H9 (cell line): ENCODE results near the gene DPP6. TPM values are rescaled to one million over a fixed set of nuclear protein-coding genes. Genes with fewer than 3 reads are reported as not detected.

Experiments used
- DNase-seq: peaks from one replicate; pipeline ENCODE4 v3.0.0-alpha.2; 2017
- H2AFZ ChIP-seq: one replicate; pipeline ENCODE4 v1.6.1; 2013; ENCODE audit warnings: mild to moderate bottlenecking, low read length, control low read depth, moderate library complexity
- H2AK5ac ChIP-seq: 2 replicates; pipeline ENCODE4 v1.6.1; 2013; ENCODE audit warnings: low read length, control low read depth, mixed read lengths; ENCODE audit not compliant: insufficient read length
- H2BK120ac ChIP-seq: one replicate; pipeline ENCODE4 v1.6.1; 2013; ENCODE audit warnings: low read depth, mild to moderate bottlenecking, low read length, control low read depth, inconsistent platforms; ENCODE audit not compliant: poor library complexity, severe bottlenecking
- H2BK12ac ChIP-seq: 2 replicates; pipeline ENCODE4 v1.6.1; 2013; ENCODE audit warnings: low read length, control low read depth, mixed read lengths, low read depth; ENCODE audit not compliant: insufficient read length
- H2BK15ac ChIP-seq: 2 replicates; pipeline ENCODE4 v1.6.1; 2013; ENCODE audit warnings: low read depth, low read length, control low read depth
- H2BK20ac ChIP-seq: one replicate; pipeline ENCODE4 v1.6.1; 2013; ENCODE audit warnings: low read depth, mild to moderate bottlenecking, low read length, control low read depth, inconsistent platforms; ENCODE audit not compliant: poor library complexity, severe bottlenecking
- H2BK5ac ChIP-seq: 2 replicates; pipeline ENCODE4 v1.6.1; 2013; ENCODE audit warnings: low read length, control low read depth, mixed read lengths; ENCODE audit not compliant: insufficient read length
- H3K14ac ChIP-seq: 2 replicates; pipeline ENCODE4 v1.6.1; 2013; ENCODE audit warnings: low read length, control low read depth; ENCODE audit not compliant: insufficient read depth
- H3K18ac ChIP-seq: 2 replicates; pipeline ENCODE4 v1.6.1; 2013; ENCODE audit warnings: low read depth, mild to moderate bottlenecking, mixed read lengths, low read length, control low read depth; ENCODE audit not compliant: insufficient read length
- H3K23ac ChIP-seq: 2 replicates; pipeline ENCODE4 v1.6.1; 2013; ENCODE audit warnings: low read length, control low read depth, mixed read lengths, low read depth; ENCODE audit not compliant: insufficient read length
- H3K23me2 ChIP-seq: 2 replicates; pipeline ENCODE4 v1.6.1; 2013; ENCODE audit warnings: low read depth, mild to moderate bottlenecking, mixed read lengths, low read length, control low read depth; ENCODE audit not compliant: insufficient read length, poor library complexity, severe bottlenecking
- H3K27ac ChIP-seq: 2 replicates; pipeline ENCODE4 v1.5.1; 2013; ENCODE audit warnings: low read length, control low read depth, mixed read lengths, low read depth; ENCODE audit not compliant: insufficient read length
- H3K27me3 ChIP-seq: 2 replicates; pipeline ENCODE4 v1.6.1; 2013; ENCODE audit warnings: low read length, control low read depth, inconsistent platforms; ENCODE audit not compliant: insufficient read depth
- H3K4ac ChIP-seq: 2 replicates; pipeline ENCODE4 v1.6.1; 2013; ENCODE audit warnings: low read depth, mild to moderate bottlenecking, control low read depth, inconsistent platforms, low read length, moderate library complexity
- H3K4me1 ChIP-seq: 2 replicates; pipeline ENCODE4 v1.6.1; 2013; ENCODE audit warnings: low read length, control low read depth, inconsistent platforms; ENCODE audit not compliant: insufficient read depth
- H3K4me2 ChIP-seq: 2 replicates; pipeline ENCODE4 v1.6.1; 2013; ENCODE audit warnings: low read length, control low read depth, mixed read lengths; ENCODE audit not compliant: insufficient read length, insufficient read depth
- H3K56ac ChIP-seq: 2 replicates; pipeline ENCODE4 v1.6.1; 2013; ENCODE audit warnings: low read depth, mild to moderate bottlenecking, mixed read lengths, low read length, control low read depth; ENCODE audit not compliant: insufficient read length
- H3K79me1 ChIP-seq: 2 replicates; pipeline ENCODE4 v1.6.1; 2013; ENCODE audit warnings: low read depth, mild to moderate bottlenecking, moderate library complexity, low read length, control low read depth, inconsistent platforms; ENCODE audit not compliant: insufficient read depth, poor library complexity, severe bottlenecking
- H3K79me2 ChIP-seq: 2 replicates; pipeline ENCODE4 v1.6.1; 2013; ENCODE audit warnings: low read length, control low read depth, inconsistent platforms; ENCODE audit not compliant: insufficient read depth
- H3K9ac ChIP-seq: 2 replicates; pipeline ENCODE4 v1.6.1; 2013; ENCODE audit warnings: low read length, control low read depth, mixed read lengths; ENCODE audit not compliant: insufficient read length; ENCODE audit errors: extremely low read depth
- H3K9me3 ChIP-seq: one replicate; pipeline ENCODE4 v1.6.1; 2013; ENCODE audit warnings: low read depth, low read length, inconsistent platforms; ENCODE audit not compliant: control insufficient read depth
- H3T11ph ChIP-seq: one replicate; pipeline ENCODE4 v1.6.1; 2013; ENCODE audit warnings: mild to moderate bottlenecking, low read length, control low read depth, inconsistent platforms
- H4K20me1 ChIP-seq: one replicate; pipeline ENCODE4 v1.6.1; 2013; ENCODE audit not compliant: control insufficient read depth, insufficient read length, insufficient read depth
- H4K5ac ChIP-seq: 2 replicates; pipeline ENCODE4 v1.6.1; 2013; ENCODE audit warnings: low read depth, mild to moderate bottlenecking, mixed read lengths, low read length, control low read depth; ENCODE audit not compliant: insufficient read length
- H4K8ac ChIP-seq: replicated peaks from 2 replicates; pipeline ENCODE4 v1.6.1; 2013; ENCODE audit warnings: low read length, control low read depth, mixed read lengths, low read depth; ENCODE audit not compliant: insufficient read length
- H4K91ac ChIP-seq: 2 replicates; pipeline ENCODE4 v1.6.1; 2013; ENCODE audit warnings: low read depth, mild to moderate bottlenecking, moderate library complexity, mixed read lengths, low read length, control low read depth; ENCODE audit not compliant: insufficient read length
- H3K27ac Mint-ChIP-seq, 3 experiments: 2 replicates in 2 of 3; 3 replicates in 1 of 3; pipeline ENCODE4 v1.8.0; 2020 to 2021; ENCODE audit warnings: mixed read lengths in 3 of 3, mild to moderate bottlenecking in 1 of 3, moderate library complexity in 1 of 3
- H3K27me3 Mint-ChIP-seq: 2 replicates; pipeline ENCODE4 v1.8.0; 2021; ENCODE audit warnings: low read depth, mild to moderate bottlenecking, moderate library complexity, mixed read lengths
- H3K36me3 Mint-ChIP-seq, 3 experiments: 2 replicates in 2 of 3; 3 replicates in 1 of 3; pipeline ENCODE4 v1.8.0; 2020 to 2021; ENCODE audit warnings: low read depth in 3 of 3, mixed read lengths in 3 of 3; ENCODE audit not compliant: insufficient read depth in 1 of 3
- H3K4me1 Mint-ChIP-seq, 2 experiments: 2 replicates each; pipeline ENCODE4 v1.8.0; 2020; ENCODE audit warnings: mixed read lengths in 2 of 2
- H3K4me3 Mint-ChIP-seq, 2 experiments: 2 replicates in 1 of 2; 3 replicates in 1 of 2; pipeline ENCODE4 v1.8.0; 2020 to 2021; ENCODE audit warnings: mild to moderate bottlenecking in 2 of 2, mixed read lengths in 2 of 2, moderate library complexity in 1 of 2
- H3K9me3 Mint-ChIP-seq, 2 experiments: 2 replicates in 1 of 2; 3 replicates in 1 of 2; pipeline ENCODE4 v1.8.0; 2020; ENCODE audit warnings: mild to moderate bottlenecking in 2 of 2, mixed read lengths in 2 of 2, moderate library complexity in 1 of 2
- CTCF ChIP-seq: fragments of 200-600 bp; sonication (generic); conservative IDR thresholded peaks from 3 replicates; pipeline ENCODE4 v1.8.0; 2021; ENCODE audit warnings: antibody characterized with exemption, mild to moderate bottlenecking
- WGBS: extraction: QIAGEN DNeasy Blood & Tissue Kit; methylation state at CpG from one replicate; pipeline ENCODE4 v1.1.7; 2013; ENCODE audit warnings: missing lambda C conversion rate, low lambda C conversion rate, mixed read lengths; ENCODE audit not compliant: insufficient read length; ENCODE audit errors: extremely low coverage; 5-methylcytosine and 5-hydroxymethylcytosine counted together
- total RNA-seq: library from RNA; stranded (reverse); gene quantifications from 2 replicates; pipeline ENCODE4 v1.2.1, GENCODE V29; 2021

DPP6 gene
- total RNA-seq, 1 experiment from 2014 or later = 4.5 TPM

GRCh38 chr7:154505362-154505761, 453.2 kb downstream of the DPP6 start:
- no CpG with 5 or more reads among the region's 4 CpGs for WGBS
- H2BK20ac ChIP-seq = no peak overlapping the region

More at GRCh38 chr7:154505362-154505761, 453.2 kb downstream of the DPP6 start:
- Histone ChIP-seq H2BK120ac (no peak overlapping the region), H2AFZ (no peak overlapping the region), H3K23me2 (no peaks in the 10 kb centered on the region), H3T11ph (no peak overlapping the region), H3K56ac (no peak overlapping the region), H4K8ac (no peak overlapping the region), H3K9me3 (no peaks in the 10 kb centered on the region), H2BK15ac (no peak overlapping the region), H3K4me2 (no peak overlapping the region), H3K18ac (no peak overlapping the region), H3K27ac (no peak overlapping the region), H4K20me1 (no peaks in the 10 kb centered on the region), H2BK5ac (no peak overlapping the region), H4K5ac (no peak overlapping the region), H3K4ac (no peak overlapping the region), H3K79me2 (no peaks in the 10 kb centered on the region), H2BK12ac (no peak overlapping the region), H3K14ac (no peak overlapping the region), H2AK5ac (no peak overlapping the region), H3K23ac (no peak overlapping the region), H3K9ac (no peak overlapping the region), H3K4me1 (no peaks in the 10 kb centered on the region), H4K91ac (no peak overlapping the region), H3K27me3 (no peaks in the 10 kb centered on the region), H3K79me1 (no peaks in the 10 kb centered on the region)
- DNase-seq = no peak
- Mint-ChIP-seq H3K4me3 (no peak overlapping the region), H3K36me3 (peaks cover 12 to 25% (median 16%) of the 10 kb centered on the region in 3 experiments), H3K9me3 (peaks cover 19 to 24% of the 10 kb centered on the region in 2 experiments), H3K4me1 (peaks cover 0 to 2% of the 10 kb centered on the region in 2 experiments; a peak in 1 of 4 replicates), H3K27ac (no peak overlapping the region), H3K27me3 (no peaks in the 10 kb centered on the region)
- no peak for TF ChIP-seq CTCF
